Neuronal stem cell (in vitro differentiated cells): Measurements from ENCODE around the gene OCA2.

Experiments
- DNase-seq: peaks from one replicate; pipeline ENCODE4 v3.0.0-alpha.2; 2013; ENCODE audit warnings: low spot score
- H2AFZ ChIP-seq: one replicate; pipeline ENCODE4 v1.6.1; 2013; ENCODE audit warnings: mild to moderate bottlenecking, low read length, inconsistent platforms
- H2AK5ac ChIP-seq: 2 replicates; pipeline ENCODE4 v1.6.1; 2013; ENCODE audit warnings: low read depth, mild to moderate bottlenecking, inconsistent platforms, low read length, moderate library complexity, mixed read lengths
- H2BK120ac ChIP-seq: 2 replicates; pipeline ENCODE4 v1.6.1; 2013; ENCODE audit warnings: low read depth, mild to moderate bottlenecking, inconsistent platforms, low read length, moderate library complexity, mixed read lengths
- H2BK12ac ChIP-seq: one replicate; pipeline ENCODE4 v1.6.1; 2013; ENCODE audit warnings: low read length, inconsistent platforms
- H2BK15ac ChIP-seq: 2 replicates; pipeline ENCODE4 v1.6.1; 2013; ENCODE audit warnings: mild to moderate bottlenecking, low read length, inconsistent platforms, mixed read lengths
- H2BK5ac ChIP-seq: one replicate; pipeline ENCODE4 v1.6.1; 2013; ENCODE audit warnings: inconsistent platforms, mild to moderate bottlenecking, low read length, moderate library complexity
- H3K14ac ChIP-seq: one replicate; pipeline ENCODE4 v1.6.1; 2013; ENCODE audit warnings: low read length, inconsistent platforms
- H3K18ac ChIP-seq: 2 replicates; pipeline ENCODE4 v1.6.1; 2013; ENCODE audit warnings: low read length, inconsistent platforms
- H3K23ac ChIP-seq: 2 replicates; pipeline ENCODE4 v1.6.1; 2013; ENCODE audit warnings: low read depth, mild to moderate bottlenecking, mixed read lengths, low read length, inconsistent platforms; ENCODE audit not compliant: poor library complexity
- H3K27ac ChIP-seq: replicated peaks from 3 replicates; pipeline ENCODE4 v1.5.1; 2013; ENCODE audit warnings: low read length, inconsistent platforms
- H3K27me3 ChIP-seq, 3 experiments: 2 replicates each; pipeline ENCODE4 v1.6.1; 2013; ENCODE audit warnings: low read length in 3 of 3, mild to moderate bottlenecking in 2 of 3, inconsistent platforms in 1 of 3, low read depth in 1 of 3, mixed read lengths in 1 of 3, moderate library complexity in 1 of 3; ENCODE audit not compliant: control insufficient read depth in 3 of 3, insufficient read depth in 3 of 3
- H3K36me3 ChIP-seq, 2 donors: replicated peaks in 1 of 2; 2 replicates each; pipeline ENCODE4 v1.6.1; 2013; ENCODE audit warnings: low read length in 2 of 2; ENCODE audit not compliant: control insufficient read depth in 2 of 2, insufficient read depth in 2 of 2
- H3K4ac ChIP-seq: 2 replicates; pipeline ENCODE4 v1.6.1; 2013; ENCODE audit warnings: inconsistent platforms, mild to moderate bottlenecking, low read length, moderate library complexity
- H3K4me1 ChIP-seq, 2 donors: 1 replicate in 1 of 2; 2 replicates in 1 of 2; pipeline ENCODE4 v1.6.1; 2013; ENCODE audit warnings: low read length in 2 of 2, low read depth in 1 of 2; ENCODE audit not compliant: control insufficient read depth in 2 of 2, insufficient read depth in 1 of 2
- H3K4me2 ChIP-seq: one replicate; pipeline ENCODE4 v1.6.1; 2013; ENCODE audit warnings: mild to moderate bottlenecking, low read length, inconsistent platforms; ENCODE audit not compliant: insufficient read depth, poor library complexity, severe bottlenecking
- H3K4me3 ChIP-seq, 2 donors: 2 replicates each; pipeline ENCODE4 v1.5.1; 2013; ENCODE audit warnings: low read length in 2 of 2, mild to moderate bottlenecking in 2 of 2, inconsistent platforms in 1 of 2, moderate library complexity in 1 of 2
- H3K79me1 ChIP-seq: one replicate; pipeline ENCODE4 v1.6.1; 2013; ENCODE audit warnings: low read depth, mild to moderate bottlenecking, inconsistent platforms, low read length, moderate library complexity
- H3K9ac ChIP-seq: one replicate; pipeline ENCODE4 v1.6.1; 2013; ENCODE audit warnings: mild to moderate bottlenecking, low read depth, low read length, inconsistent platforms; ENCODE audit not compliant: poor library complexity
- H3K9me3 ChIP-seq, 2 donors: replicated peaks in 1 of 2; 2 replicates each; pipeline versions ENCODE3 to v1.6.1; 2013; ENCODE audit warnings: low read length in 2 of 2, mild to moderate bottlenecking in 2 of 2, inconsistent platforms in 1 of 2, low read depth in 1 of 2, mixed read lengths in 1 of 2, moderate library complexity in 1 of 2; ENCODE audit not compliant: control insufficient read depth in 2 of 2, insufficient read depth in 1 of 2
- H4K8ac ChIP-seq: one replicate; pipeline ENCODE4 v1.6.1; 2013; ENCODE audit warnings: low read depth, mild to moderate bottlenecking, inconsistent platforms, low read length, moderate library complexity
- H4K91ac ChIP-seq: one replicate; pipeline ENCODE4 v1.6.1; 2013; ENCODE audit warnings: low read length, low read depth, mild to moderate bottlenecking, inconsistent platforms; ENCODE audit not compliant: poor library complexity
- WGBS, 2 donors: extraction: QIAGEN DNeasy Blood & Tissue Kit; methylation state at CpG; one replicate each; pipeline ENCODE4 v1.1.7; 2013; ENCODE audit warnings: missing lambda C conversion rate in 2 of 2, mixed read lengths in 1 of 2; ENCODE audit not compliant: insufficient read length in 2 of 2, insufficient replicate concordance in 1 of 2; ENCODE audit errors: extremely low coverage in 2 of 2; 5-methylcytosine and 5-hydroxymethylcytosine counted together

OCA2 gene

GRCh38 chr15:28081594-28081993 lies 17.5 kb downstream of the OCA2 start:
- no peak overlapping the region for H3K27ac ChIP-seq
- no peak overlapping the region for H2BK15ac ChIP-seq
- no peak overlapping the region for H4K8ac ChIP-seq
- no peak overlapping the region for H2BK5ac ChIP-seq
- peak overlapping the region; percentile 24 for H3K9ac ChIP-seq
- peaks cover 0 to 1% of the 10 kb centered on the region in 2 donors for H3K4me1 ChIP-seq
- no CpG with 5 or more reads among the region's 20 CpGs for WGBS, 2 donors
- peaks cover 0 to 3% of the 10 kb centered on the region in 2 donors for H3K9me3 ChIP-seq
- H2BK12ac ChIP-seq = no peak overlapping the region
- no peak overlapping the region for H3K14ac ChIP-seq
- no peaks in the 10 kb centered on the region for H3K36me3 ChIP-seq
- H3K79me1 ChIP-seq = no peaks in the 10 kb centered on the region
- H3K18ac ChIP-seq = no peak overlapping the region
- H4K91ac ChIP-seq = no peak overlapping the region
- H3K27me3 ChIP-seq = no peaks in the 10 kb centered on the region
- no peak overlapping the region for H2BK120ac ChIP-seq
- no peak overlapping the region for H2AK5ac ChIP-seq
- H2AFZ ChIP-seq = no peak overlapping the region
- DNase-seq = no peak
- no peak overlapping the region for H3K4me2 ChIP-seq
- no peak overlapping the region for H3K23ac ChIP-seq
- H3K4ac ChIP-seq = no peak overlapping the region
- no peak overlapping the region for H3K4me3 ChIP-seq

GRCh38 chr15:28080386-28080785 lies 18.7 kb downstream of the OCA2 start:
- Histone ChIP-seq H2BK12ac (no peak overlapping the region), H3K9ac (no peak overlapping the region), H3K27me3 (no peaks in the 10 kb centered on the region), H3K27ac (no peak overlapping the region), H3K36me3 (no peaks in the 10 kb centered on the region), H2BK5ac (no peak overlapping the region), H3K18ac (no peak overlapping the region), H3K23ac (no peak overlapping the region), H2BK15ac (no peak overlapping the region), H4K91ac (no peak overlapping the region), H2AFZ (no peak overlapping the region), H3K4me1 (peaks cover 0 to 1% of the 10 kb centered on the region in 2 donors), H2BK120ac (no peak overlapping the region), H3K14ac (no peak overlapping the region), H3K9me3 (peaks cover 0 to 1% of the 10 kb centered on the region in 2 donors), H3K4me2 (no peak overlapping the region), H3K4ac (no peak overlapping the region), H3K4me3 (no peak overlapping the region), H2AK5ac (no peak overlapping the region), H4K8ac (no peak overlapping the region), H3K79me1 (no peaks in the 10 kb centered on the region)
- no CpG with 5 or more reads among the region's 8 CpGs for WGBS, 2 donors
- DNase-seq = no peak

GRCh38 chr15:28079313-28079969 lies 19.7 kb downstream of the OCA2 start:
- no peak overlapping the region for H2BK12ac ChIP-seq
- H3K18ac ChIP-seq = peak overlapping the region; percentile 72
- H2AFZ ChIP-seq = no peak overlapping the region
- peak overlapping the region; percentile 79 for H4K8ac ChIP-seq
- H3K23ac ChIP-seq = peak overlapping the region; percentile 61
- no peak overlapping the region for H3K14ac ChIP-seq
- no peak overlapping the region for H3K4me3 ChIP-seq
- H3K9ac ChIP-seq = peak overlapping the region; percentile 10
- no peak for DNase-seq
- no peak overlapping the region for H3K4ac ChIP-seq
- H2BK15ac ChIP-seq = no peak overlapping the region
- H3K4me1 ChIP-seq = peaks cover 0 to 1% of the 10 kb centered on the region in 2 donors
- H3K36me3 ChIP-seq = no peaks in the 10 kb centered on the region
- no peak overlapping the region for H2BK120ac ChIP-seq
- peak overlapping the region; percentile 64 for H2AK5ac ChIP-seq
- H2BK5ac ChIP-seq = no peak overlapping the region
- H4K91ac ChIP-seq = no peak overlapping the region
- no peaks in the 10 kb centered on the region for H3K27me3 ChIP-seq
- H3K79me1 ChIP-seq = no peaks in the 10 kb centered on the region
- no peak overlapping the region for H3K4me2 ChIP-seq
- H3K9me3 ChIP-seq = peaks cover 0 to 1% of the 10 kb centered on the region in 2 donors
- H3K27ac ChIP-seq = no peak overlapping the region
- no CpG with 5 or more reads among the region's 9 CpGs for WGBS, 2 donors

GRCh38 chr15:28078191-28078719 lies 20.9 kb downstream of the OCA2 start:
- no peak overlapping the region for H3K9ac ChIP-seq
- no peak overlapping the region for H3K4me3 ChIP-seq
- H3K36me3 ChIP-seq = no peaks in the 10 kb centered on the region
- no peak overlapping the region for H4K91ac ChIP-seq
- no peaks in the 10 kb centered on the region for H3K9me3 ChIP-seq
- H2BK15ac ChIP-seq = no peak overlapping the region
- no peak overlapping the region for H3K27ac ChIP-seq
- H4K8ac ChIP-seq = no peak overlapping the region
- no peak overlapping the region for H3K4ac ChIP-seq
- H2BK120ac ChIP-seq = no peak overlapping the region
- WGBS, 2 donors = no CpG with 5 or more reads among the region's 1 CpG
- no peaks in the 10 kb centered on the region for H3K27me3 ChIP-seq
- no peak overlapping the region for H2BK5ac ChIP-seq
- no peak overlapping the region for H3K14ac ChIP-seq
- no peak for DNase-seq
- no peak overlapping the region for H3K4me2 ChIP-seq
- no peak overlapping the region for H3K18ac ChIP-seq
- no peak overlapping the region for H3K23ac ChIP-seq
- no peaks in the 10 kb centered on the region for H3K79me1 ChIP-seq
- no peak overlapping the region for H2AFZ ChIP-seq
- H2BK12ac ChIP-seq = no peak overlapping the region
- peaks cover 0 to 1% of the 10 kb centered on the region in 2 donors for H3K4me1 ChIP-seq
- no peak overlapping the region for H2AK5ac ChIP-seq
